Stimulated activated CD8-positive, alpha-beta memory T cell treated with anti-CD3 and anti-CD28 coated beads, Interleukin-7, amount 100 ng/mL, for 48 hours (primary cell): Measurements from ENCODE around the gene CHD6.

ENCODE experiments used
- DNase-seq, 2 donors: peaks; one replicate each; pipeline ENCODE4 v3.0.0-alpha.2; 2020; ENCODE audit warnings: low read depth in 1 of 2; ENCODE audit errors: extremely low read depth in 1 of 2

CHD6 gene

GRCh38 chr20:41371371-41371770 is 246.8 kb downstream of the CHD6 start:
- no peak for DNase-seq

GRCh38 chr20:41370176-41370575 is 248.0 kb downstream of the CHD6 start:
- peak in 1 of 2 donors; percentile 2 for DNase-seq

DNA sequence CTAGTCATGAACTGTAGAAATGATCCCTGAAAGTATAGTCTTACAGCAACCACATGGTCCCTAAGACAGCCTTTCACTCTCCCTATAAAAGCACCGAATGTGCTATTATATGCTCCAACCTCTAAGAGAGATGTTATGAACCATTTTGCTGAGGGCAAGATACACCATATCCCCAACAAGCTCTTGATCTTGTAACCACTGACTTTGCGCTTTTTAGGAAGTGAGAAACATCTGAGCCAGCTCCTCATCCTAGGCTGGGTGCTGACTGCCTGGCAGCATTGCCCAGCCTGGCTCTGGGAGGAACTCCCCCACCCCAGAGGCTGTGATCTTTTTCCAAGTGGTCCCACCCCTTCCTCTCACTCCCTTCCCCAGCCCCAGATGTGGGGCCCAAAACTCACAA is 248.5 kb downstream of the CHD6 start:
- no peak for DNase-seq

DNA sequence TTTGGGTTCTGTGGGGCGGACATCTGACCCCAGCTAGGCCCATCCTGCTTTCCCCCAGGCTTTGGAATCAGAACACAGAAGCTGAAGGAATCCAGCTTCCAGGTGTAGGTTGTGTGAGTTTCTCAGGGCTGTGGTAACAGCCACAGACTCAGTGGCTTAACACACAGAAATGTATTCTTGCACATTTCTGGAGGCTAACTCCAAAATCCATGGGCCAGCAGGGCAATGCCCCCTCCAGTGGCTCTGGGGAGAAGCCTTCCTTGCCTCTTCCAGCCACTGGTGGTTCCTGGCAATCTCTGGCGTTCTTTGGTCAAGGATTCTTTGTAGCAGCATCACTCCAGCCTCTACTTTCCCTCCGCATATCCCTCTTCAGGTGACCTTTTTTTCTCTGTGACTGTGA is 250.2 kb downstream of the CHD6 start:
- no peak for DNase-seq

- no peak for DNase-seq
Measured at GRCh38 chr20:41367393-41367695, 250.8 kb downstream of the CHD6 start.

GRCh38 chr20:41366546-41367392 is 251.4 kb downstream of the CHD6 start, which contains the start of gene EMILIN3:
EMILIN3 (minus strand) TSS chr20:41366818; CDS start chr20:41366634, 184 bp downstream.
- DNase-seq = no peak

- no peak for DNase-seq
Measured at GRCh38 chr20:41365777-41366545, 252.2 kb downstream of the CHD6 start.

DNA sequence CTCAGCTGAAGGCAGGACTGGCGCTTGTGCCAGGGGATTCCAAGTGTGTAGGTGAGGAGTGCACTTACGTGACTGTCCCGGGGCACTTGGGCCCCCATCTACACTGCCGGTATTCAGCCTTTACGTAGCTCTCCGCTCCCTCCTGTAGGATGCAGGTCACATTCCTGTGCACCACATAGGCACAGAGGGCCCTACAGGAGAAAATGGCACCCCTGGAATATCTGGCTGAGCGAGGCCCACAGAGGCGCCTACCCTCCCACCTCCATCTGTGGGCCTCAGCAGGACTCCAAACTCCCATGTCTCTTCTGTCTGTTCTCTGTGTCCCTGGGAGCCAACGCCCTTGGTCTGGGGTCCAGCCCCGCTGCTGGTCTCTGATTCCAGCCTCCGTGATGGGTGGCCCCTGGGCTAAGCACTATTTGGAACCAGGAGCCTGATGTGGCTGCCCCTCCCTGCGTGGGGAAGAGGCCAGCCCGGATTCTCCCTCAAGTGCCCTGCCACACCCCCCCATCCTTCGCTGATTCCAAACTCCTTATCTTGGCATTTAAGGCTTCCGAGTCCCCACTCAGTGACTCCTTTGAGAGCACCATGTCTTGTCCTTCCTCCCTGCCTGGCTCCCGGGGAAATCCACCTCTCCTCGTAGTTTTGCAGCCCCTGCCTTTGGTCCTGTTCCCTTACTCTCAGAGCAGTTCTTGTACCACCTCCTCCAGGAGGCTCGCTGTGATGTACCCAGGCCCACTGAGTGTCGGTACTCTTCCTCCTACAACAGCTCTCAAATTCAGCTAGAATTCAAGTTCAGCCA is 253.0 kb downstream of the CHD6 start:
- DNase-seq = no peak

DNA sequence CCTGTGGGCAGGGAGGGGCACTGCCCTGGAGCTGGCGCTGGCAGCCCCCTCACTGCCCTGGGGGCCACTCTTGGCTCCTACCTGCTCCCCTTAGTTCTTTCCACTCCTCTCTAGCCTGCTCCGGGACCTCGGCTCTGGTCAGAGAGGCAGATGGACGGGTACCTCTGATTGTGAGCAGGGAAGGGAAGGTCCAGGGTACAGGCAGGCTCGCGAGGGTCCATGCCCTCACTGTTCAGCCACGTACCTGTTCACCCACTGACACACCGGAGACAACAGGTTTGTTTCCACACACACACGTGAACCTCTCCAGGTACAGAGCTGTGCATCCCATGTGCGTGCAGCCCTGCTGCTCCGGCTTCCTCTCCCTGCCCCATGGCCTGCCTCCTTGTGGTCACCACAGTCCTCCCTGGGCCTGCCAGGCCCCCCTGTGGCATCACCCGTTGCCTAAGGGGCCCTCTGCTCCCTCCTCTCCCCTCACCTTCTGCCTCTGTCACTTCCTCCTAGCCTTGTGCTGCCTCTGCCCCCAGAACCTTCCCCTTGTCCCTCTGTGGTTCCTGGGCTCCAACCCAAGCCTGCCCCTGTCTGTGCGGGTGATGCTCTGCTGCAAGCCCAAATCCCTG is 253.8 kb downstream of the CHD6 start:
- no peak for DNase-seq

DNA sequence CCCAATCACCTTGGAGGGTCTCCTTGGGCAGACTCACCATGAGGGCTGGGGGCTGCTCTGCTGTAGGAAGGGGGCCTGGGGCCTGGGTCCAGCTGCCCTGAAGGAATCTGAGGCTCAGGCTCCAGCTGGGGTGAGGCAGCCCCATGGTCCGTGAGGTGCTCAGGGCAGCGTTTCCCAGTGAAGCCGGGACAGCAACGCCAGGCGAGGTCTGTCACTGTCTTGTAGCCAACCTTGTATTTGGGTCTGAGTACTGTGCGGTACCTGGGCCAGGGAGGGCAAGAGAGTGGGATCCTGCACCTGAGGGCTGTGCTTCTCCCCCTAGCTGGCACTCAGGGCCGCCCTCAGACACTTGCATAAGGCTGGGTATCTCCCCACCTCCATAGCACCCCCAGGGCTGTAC is 254.6 kb downstream of the CHD6 start:
- DNase-seq = no peak

GRCh38 chr20:41362748-41363140 is 255.4 kb downstream of the CHD6 start:
- no peak for DNase-seq

DNA sequence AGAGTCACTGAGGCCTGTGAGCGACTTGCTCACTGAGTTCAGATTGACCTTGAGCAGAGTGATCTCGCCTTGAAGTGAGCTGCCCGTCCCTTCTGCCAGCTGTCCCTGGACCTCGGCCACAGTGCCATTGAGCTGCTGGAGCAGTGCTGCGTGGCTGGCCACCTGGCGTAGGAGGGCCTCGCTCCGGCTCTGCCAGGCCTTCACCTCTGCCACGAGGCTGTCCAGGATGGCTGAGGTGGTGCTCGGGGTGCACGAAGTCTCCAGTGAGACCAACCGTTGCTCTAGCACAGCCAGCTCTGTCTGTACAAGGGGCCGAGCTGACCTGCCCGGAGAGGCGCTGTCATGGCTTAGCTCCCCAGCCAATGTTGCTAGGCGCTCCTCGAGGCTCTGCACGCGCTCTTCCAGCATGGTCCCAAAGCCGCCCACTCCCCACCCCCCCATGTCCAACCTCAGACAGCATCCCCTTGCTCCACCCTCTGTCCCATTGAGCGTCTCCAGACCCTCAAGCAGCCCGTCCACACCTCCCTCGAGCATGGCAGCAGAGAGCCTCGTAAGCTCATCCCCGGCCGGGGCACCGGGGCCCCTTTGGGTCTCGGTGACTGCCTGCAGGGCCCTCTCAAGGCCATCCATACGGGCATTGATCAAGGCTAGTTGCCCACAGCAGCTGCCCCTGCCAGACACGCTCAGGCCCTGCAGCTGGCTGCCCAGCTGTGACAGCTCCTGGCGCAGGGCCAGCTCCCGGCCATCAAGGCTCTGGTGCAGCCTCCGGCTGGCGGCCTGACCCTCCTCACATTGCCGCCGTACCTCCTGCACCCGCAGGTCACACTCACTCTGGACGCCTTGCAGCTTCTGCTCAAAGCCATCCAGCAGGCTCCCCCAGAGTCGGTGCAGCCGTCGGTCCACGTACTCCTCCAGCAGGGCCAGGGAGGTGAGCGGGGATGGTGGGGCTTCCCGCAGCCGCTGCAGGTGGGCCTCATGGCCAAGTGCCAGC is 256.1 kb downstream of the CHD6 start:
- no peak for DNase-seq

GRCh38 chr20:41360831-41361756 is 257.1 kb downstream of the CHD6 start:
- no peak for DNase-seq

GRCh38 chr20:41359541-41360011 is 258.6 kb downstream of the CHD6 start:
- no peak for DNase-seq

DNA sequence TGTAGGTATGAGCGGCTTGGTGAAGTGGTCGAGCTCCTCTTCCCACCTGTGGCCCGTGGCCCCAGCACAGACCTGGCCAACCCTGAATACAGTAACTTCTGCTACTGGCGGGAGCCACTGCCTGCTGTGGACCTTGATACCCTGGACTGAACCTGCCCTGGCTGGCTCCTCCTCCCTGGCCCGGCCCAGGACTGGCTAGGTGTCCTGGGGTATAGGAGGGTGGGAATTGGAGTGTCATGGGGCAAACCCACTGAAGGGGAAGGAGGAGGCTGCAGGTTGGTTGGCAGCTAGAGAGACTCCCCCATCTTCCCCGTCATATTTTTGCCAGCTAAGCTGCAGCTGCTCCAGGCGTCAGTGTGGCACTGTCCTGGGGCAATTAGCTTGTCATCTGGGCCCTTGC is 259.5 kb downstream of the CHD6 start:
- DNase-seq = no peak

DNA sequence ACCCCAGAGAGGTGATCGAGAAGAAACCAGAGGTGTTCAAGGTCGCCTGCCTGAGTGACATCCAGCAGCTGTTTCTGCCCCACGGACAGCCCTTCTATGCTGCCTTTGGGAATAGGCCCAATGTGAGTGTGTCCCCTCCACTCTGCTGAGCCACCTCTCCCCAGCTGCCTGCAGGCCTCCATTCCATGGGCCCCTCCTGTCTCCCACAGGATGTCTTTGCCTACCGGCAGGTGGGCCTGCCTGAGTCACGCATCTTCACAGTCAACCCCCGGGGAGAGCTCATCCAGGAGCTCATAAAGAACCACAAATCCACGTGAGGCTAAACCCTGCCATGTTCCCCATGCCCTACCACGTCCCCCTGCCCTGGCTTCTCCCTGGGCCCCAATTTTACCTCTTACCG is 259.9 kb downstream of the CHD6 start:
- no peak for DNase-seq

DNA sequence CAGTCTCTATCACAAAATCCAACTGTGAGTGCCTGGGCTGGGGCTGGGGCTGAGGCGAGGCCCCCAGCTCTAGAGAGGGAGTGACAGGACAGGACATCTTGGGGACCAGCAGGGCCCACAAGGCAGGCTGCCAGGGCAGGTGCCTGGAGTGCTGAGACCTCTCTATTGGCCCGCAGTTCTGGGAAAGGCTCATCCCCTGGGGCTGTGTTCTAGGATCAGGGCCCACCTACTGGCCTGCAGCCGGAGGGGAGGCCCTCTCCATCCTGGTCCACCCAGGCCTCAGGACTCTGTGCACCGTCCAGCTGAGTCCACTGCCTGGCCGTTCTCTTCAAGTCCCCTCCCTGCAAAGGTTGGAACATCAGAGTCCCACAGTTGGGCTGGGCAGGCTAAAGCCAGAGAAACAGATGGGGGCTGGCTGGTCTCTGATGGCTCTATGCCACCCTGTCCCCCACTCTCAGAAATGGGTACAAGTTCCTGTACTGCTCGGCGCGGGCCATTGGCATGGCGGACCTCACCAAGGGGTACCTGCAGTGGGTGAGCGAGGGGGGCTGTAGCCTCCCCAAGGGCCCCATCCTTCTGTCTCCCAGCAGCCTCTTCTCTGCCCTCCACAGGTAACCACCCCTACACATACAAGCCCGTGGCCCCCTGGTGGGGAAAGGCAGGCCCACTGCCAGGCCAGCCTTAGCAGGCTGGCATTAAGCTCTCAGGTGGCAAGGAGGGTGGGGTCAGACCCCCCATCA is 260.6 kb downstream of the CHD6 start:
- DNase-seq = no peak

- DNase-seq = no peak
Measured at GRCh38 chr20:41356951-41357350, 261.2 kb downstream of the CHD6 start.
